ENCODE measurements around the gene CDC42BPA.

Gene CDC42BPA

GRCh38 chr1:227214207-227214606 is 104.1 kb downstream of the CDC42BPA start:
- no peak for DNase-seq (ENCODE audit: low read depth in 2 of 2)

GRCh38 chr1:227213426-227213825 is 104.9 kb downstream of the CDC42BPA start:
- no peak for DNase-seq (ENCODE audit: low read depth in 2 of 2)

GRCh38 chr1:227212164-227212563 is 106.1 kb downstream of the CDC42BPA start:
- DNase-seq (ENCODE audit: low read depth in 2 of 2) = no peak

GRCh38 chr1:227210604-227211003 is 107.7 kb downstream of the CDC42BPA start:
- no peak for DNase-seq (ENCODE audit: low read depth in 2 of 2)

- DNase-seq (ENCODE audit: low read depth in 2 of 2) = no peak
Measured at GRCh38 chr1:227197064-227197463, 121.2 kb downstream of the CDC42BPA start.

- DNase-seq (ENCODE audit: low read depth in 2 of 2) = peak; percentile 74 to 75
Measured at GRCh38 chr1:227192163-227192562, 126.1 kb downstream of the CDC42BPA start.

- DNase-seq (ENCODE audit: low read depth in 2 of 2) = no peak
Measured at GRCh38 chr1:227191607-227192006, 126.7 kb downstream of the CDC42BPA start.

- no peak for DNase-seq (ENCODE audit: low read depth in 2 of 2)
Measured at GRCh38 chr1:227190321-227190720, 128.0 kb downstream of the CDC42BPA start.

- DNase-seq (ENCODE audit: low read depth in 2 of 2) = no peak
Measured at GRCh38 chr1:227185291-227185690, 133.0 kb downstream of the CDC42BPA start.

GRCh38 chr1:227182012-227182411 is 136.3 kb downstream of the CDC42BPA start:
- no peak for DNase-seq (ENCODE audit: low read depth in 2 of 2)

GRCh38 chr1:227175611-227176010 is 142.7 kb downstream of the CDC42BPA start:
- DNase-seq (ENCODE audit: low read depth in 2 of 2) = no peak

- peak; percentile 79 for DNase-seq (ENCODE audit: low read depth in 2 of 2)
Measured at GRCh38 chr1:227174164-227174563, 144.1 kb downstream of the CDC42BPA start.

- DNase-seq (ENCODE audit: low read depth in 2 of 2) = peak; percentile 42 to 45
Measured at GRCh38 chr1:227170361-227171166, 147.7 kb downstream of the CDC42BPA start.

- no peak for DNase-seq (ENCODE audit: low read depth in 2 of 2)
Measured at GRCh38 chr1:227169343-227169742, 148.9 kb downstream of the CDC42BPA start.

- no peak for DNase-seq (ENCODE audit: low read depth in 2 of 2)
Measured at GRCh38 chr1:227167276-227168101, 150.8 kb downstream of the CDC42BPA start.

- DNase-seq (ENCODE audit: low read depth in 2 of 2) = no peak
Measured at GRCh38 chr1:227166559-227166958, 151.7 kb downstream of the CDC42BPA start.

GRCh38 chr1:227161470-227161869 is 156.8 kb downstream of the CDC42BPA start:
- no peak for DNase-seq (ENCODE audit: low read depth in 2 of 2)

GRCh38 chr1:227156520-227156919 is 161.8 kb downstream of the CDC42BPA start:
- no peak for DNase-seq (ENCODE audit: low read depth in 2 of 2)

GRCh38 chr1:227155688-227156087 is 162.6 kb downstream of the CDC42BPA start:
- no peak for DNase-seq (ENCODE audit: low read depth in 2 of 2)

GRCh38 chr1:227155004-227155403 is 163.3 kb downstream of the CDC42BPA start:
- no peak for DNase-seq (ENCODE audit: low read depth in 2 of 2)

- no peak for DNase-seq (ENCODE audit: low read depth in 2 of 2)
Measured at GRCh38 chr1:227152525-227152924, 165.8 kb downstream of the CDC42BPA start.

- no peak for DNase-seq (ENCODE audit: low read depth in 2 of 2)
Measured at GRCh38 chr1:227140376-227140775, 177.9 kb downstream of the CDC42BPA start.

All from fibroblast of skin of left quadriceps (primary cell).